Measurements from ENCODE around the gene RGS9.

The RGS9 gene

DNA sequence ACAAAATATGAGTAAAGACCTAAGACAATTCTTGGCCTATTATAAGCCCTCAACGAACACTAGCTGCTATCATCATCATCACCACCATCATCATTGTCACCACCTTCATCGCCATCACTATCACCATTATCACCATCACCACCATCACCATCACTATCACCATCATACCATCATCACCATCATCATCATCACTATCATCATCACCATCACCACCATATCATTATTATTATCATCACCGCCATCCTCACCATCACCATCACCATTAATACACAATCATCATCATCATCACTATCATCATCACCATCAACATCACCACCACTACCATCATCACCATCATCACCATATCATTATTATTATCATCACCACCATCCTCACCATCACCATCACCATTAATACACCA is 82.5 kb downstream of the RGS9 start:
- DNase-seq, result no peak

DNA sequence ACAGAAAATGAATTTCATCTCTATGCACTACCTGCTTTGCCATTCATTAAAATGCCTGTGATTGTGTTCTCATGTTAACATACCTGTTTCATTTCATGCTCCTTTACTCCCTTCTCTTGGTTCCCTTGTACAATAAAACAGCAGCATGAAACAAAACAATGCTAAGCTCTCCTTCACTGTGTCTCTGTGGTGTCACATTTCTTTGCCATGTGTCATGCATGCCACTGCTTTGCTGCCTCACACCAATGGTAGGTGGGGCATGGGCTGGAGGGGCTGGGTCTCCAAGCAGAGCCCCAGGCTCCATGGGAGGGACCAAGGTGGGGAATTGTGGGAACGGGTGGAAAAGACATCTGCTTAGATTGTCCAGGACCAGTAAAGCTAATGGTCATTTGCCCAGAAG is 83.6 kb downstream of the RGS9 start:
- DNase-seq, result peak; percentile 81

DNA sequence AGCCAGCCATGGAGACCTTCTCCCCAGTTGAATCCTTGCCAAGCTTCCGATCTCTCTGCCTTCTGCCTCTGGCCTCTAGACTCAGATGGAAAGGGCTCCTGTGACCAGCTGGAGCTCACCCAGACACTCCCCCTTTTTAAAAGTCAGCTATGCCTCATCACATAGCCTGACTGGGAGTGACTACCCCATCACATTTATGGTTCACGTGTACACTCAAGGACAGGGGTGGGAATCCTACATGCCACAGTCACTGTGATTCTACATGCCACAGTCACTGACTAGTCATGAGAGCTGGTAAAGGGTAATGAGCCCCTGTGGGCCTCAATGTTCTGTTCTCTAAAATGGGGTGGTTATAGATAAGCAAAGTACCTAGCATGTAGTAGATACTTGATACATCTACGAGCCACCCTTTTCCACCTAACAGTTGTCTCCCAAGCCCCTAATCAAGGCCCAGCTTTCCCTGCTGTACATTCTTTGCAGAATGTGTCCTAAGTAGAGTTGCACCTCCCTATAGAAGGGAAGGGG is 85.1 kb downstream of the RGS9 start:
- peak; percentile 68 for DNase-seq

DNA sequence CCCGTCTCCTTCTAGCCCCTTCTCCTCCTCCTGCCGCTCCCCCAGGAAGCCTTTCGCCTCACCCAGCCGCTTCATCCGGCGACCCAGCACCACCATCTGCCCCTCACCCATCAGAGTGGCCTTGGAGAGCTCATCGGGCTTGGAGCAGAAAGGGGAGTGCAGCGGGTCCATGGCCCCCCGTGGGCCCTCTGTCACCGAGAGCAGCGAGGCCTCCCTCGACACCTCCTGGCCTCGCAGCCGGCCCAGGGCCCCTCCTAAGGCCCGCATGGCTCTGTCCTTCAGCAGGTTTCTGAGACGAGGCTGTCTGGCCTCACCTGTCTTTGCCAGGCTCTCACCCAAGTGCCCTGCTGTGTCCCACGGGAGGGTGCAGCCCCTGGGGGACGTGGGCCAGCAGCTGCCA is 87.9 kb downstream of the RGS9 start:
- DNase-seq, result no peak

DNA sequence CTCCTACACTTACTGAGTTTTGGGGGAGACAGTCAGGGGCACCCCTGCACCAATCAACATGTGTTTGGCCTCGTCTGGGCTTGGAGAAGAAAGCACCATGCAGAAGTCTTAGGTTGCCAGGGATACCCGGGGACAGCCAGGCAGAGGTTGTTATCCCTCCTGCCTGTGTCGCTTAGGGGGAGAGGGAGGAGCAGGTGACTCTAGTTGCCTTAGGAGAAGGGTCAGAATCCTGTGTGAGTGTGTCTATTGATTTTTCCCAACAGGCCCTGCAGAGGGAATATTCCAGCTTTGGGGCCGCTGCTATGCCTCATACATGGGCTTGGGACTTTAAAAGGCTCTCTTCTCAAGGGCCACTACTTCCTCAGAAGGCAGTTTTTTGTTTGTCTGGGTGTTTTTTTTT is 89.1 kb downstream of the RGS9 start:
- DNase-seq, result no peak

DNA sequence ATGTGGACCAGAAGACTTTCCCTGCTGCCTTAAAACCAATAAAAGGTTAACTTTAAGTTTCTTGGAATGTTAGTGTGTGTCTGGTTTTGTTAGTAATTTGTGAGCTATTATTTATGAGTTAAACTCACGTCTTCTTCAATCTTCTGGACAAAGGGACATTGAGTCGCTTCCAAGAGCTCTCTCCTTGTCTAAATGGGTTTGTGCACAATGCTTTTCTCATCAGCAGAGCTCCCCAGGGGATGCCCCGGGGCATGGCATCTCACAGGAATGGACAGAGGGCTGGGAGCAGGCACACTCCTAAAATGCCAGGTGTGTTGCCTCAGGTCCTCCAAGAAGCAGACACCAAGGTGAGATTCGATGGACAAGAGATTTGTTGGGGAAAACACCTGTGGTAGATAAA is 90.5 kb downstream of the RGS9 start:
- no peak for DNase-seq

DNA sequence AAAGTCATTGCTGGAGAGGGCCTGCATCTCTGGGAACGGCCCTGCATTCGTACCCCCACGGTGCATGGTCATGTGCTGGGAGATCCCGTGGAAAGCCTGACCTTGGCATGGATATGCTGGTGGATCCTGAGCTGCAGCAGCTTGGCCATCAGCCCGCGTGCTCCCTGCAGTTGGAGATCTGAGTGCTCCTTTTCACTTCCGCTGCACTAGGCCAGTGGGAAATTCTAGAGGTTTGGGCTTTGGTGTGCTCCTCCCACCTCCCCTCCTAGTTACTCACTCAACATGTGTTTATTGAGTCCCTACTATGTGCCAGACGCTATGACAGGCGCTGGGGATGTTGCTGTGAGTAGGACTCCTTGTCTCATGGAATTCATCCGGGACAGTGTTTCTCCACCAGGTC is 91.1 kb downstream of the RGS9 start:
- no peak for DNase-seq

DNA sequence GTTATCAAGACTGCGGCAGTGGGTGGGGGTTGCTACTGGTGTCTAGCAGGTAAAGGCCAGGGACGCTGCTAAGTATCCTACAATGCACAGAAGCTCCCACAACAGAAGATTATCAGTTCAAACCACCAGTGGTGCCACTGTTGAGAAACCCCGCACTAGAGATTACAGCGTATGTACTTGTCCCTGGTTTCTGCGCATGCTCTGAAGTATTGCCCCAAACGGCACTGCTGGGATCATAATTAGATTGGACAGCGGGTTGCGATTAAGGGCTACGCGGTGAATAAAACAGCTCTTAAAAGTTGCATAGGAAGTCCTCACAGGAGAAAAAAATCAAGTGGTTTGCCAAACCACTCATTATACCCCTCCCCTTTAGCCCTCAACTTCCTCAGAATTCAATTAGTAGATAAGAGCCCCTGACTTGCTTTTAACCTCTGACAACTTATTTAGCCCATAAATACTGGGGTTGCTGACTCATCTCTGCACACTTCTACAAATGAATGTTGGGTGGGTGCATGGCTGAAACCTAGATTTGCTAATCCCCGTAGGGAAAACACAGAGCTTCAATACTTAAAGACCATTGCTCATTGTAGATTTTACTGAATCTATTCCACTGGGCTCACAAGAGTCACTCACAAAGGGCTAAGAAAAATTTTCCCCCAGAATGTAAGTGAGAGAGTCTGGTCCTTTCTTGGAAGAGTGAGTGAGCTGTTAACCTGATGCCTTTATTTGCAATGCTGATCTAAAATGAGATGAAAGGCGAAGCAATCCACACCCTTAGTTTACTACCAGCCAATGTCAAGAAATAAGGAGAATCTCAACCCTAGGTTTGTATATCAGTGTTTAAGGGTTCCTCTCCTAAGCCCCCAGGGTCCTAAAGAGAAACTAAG is 91.8 kb downstream of the RGS9 start:
- DNase-seq, result peak; percentile 59

DNA sequence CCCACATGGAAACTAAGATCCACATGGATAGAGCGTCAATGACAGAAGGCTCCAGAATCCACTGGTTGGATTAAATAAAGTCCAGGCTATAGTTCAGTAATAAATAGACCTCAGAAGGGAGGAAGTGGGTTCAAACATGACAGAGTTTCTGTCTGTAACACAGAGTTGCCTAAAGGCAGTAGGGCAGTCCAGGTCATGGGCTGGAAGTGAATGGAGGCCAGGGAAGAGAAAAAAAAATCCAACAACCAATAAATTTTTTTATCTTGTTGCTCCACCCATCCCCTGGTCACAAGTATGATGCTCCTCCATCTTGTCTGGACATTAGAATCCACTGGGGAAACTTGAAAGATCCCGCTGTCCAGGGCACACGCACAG is 92.4 kb downstream of the RGS9 start:
- DNase-seq, result no peak

DNA sequence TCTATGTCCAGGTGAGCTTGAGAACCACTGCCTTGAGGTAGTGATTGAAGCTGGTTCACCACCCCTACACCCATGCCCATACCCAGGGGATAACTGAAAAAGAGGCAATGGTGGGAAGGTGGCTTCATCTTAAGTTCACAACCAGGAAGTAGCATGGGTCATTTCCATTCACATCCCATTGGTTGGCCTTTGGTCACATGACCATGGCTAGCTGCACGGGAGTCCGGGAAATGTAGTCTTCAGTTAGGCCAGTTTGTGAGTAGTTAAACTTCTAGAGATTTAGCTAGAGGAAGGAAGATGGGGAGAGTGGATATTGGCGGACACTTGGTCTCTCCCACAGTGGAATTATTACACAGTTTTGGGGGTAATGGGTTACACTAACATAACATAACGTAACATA is 92.9 kb downstream of the RGS9 start:
- DNase-seq, result no peak

DNA sequence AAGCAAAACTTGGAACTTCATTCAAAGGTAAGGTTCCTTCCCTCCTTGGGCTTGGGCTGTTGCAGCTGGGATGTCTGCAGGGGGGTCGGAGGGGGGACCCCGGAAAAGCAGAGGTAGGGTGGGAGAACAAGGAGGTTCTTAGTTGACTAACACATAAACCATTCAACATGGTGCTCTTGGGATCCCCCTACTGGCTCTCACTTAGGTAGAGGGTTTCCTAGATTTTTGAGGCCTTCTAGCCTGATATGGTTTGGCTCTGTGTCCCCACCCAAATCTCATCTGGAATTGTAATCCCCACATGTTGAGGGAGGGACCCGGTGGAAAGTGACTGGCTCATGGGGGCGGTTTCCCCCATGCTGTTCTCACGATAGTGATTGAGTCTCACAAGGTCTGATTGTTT is 93.9 kb downstream of the RGS9 start:
- no peak for DNase-seq

DNA sequence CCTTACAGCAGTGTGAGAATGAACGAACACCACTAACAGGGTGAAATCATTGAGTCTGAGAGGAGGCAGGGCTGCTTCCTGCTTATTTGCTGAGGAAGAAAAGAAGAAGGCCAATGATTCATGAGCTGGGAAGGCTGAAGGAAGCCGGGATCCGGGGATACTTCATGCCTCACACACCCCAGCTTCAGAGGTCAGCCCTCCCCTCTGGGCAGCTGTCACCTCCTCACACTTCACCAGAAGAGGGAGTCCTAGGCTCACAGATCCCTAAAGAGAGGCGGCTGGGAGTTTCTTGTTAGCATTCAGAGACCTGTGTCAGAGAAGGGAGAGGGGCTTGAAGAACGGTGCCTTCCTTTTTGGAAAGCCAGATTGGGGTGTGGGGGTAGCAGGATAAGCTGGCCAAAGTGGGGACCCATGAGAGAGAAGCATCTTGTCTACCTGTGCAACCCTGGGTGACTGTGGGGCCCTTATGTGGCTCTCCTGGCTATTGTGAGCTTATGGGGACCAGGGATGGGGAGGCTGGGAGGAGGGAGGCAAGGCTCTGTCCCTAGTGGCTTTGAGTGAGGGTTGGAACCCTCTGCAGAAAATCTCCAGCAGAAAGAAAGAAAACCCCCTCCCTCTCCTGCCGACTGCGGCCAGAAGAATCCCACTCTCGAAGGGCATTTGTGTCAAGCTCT is 94.6 kb downstream of the RGS9 start:
- peak; percentile 87 for DNase-seq

DNA sequence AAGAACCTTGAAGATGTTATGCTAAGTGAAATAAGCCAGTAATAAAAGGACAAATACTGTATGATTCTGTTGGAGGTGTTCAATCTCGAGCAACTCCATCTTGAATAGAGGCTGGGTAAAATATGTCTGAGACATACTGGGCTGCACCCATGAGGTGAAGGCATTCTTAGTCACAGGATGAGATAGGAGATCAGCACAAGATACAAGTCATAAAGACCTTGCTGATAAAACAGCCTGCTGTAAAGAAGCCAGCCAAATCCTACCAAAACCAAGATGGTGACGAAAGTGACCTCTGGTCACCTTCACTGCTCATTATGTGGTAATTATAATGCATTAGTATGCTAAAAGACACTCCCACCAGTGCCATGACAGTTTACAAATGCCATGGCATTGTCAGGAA is 98.1 kb downstream of the RGS9 start:
- no peak for DNase-seq

DNA sequence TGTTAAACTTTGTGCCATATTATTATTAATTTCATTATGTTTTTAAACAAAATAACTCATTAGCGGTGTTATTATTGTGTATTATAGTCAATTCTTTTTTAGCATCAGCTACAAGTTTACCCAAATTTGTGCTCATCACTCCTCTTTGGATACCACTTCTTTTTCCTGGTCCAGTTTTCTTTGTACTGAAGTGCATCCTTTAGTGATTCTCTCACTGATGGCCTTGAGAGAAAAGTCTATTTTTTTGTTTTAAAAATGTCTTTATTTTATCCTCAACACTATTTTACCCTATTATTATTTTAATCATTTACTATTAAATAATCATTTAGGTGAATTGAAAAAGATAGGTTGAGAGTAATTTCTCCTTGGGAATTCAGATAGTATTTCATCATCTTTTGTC is 99.2 kb downstream of the RGS9 start:
- DNase-seq, result no peak

DNA sequence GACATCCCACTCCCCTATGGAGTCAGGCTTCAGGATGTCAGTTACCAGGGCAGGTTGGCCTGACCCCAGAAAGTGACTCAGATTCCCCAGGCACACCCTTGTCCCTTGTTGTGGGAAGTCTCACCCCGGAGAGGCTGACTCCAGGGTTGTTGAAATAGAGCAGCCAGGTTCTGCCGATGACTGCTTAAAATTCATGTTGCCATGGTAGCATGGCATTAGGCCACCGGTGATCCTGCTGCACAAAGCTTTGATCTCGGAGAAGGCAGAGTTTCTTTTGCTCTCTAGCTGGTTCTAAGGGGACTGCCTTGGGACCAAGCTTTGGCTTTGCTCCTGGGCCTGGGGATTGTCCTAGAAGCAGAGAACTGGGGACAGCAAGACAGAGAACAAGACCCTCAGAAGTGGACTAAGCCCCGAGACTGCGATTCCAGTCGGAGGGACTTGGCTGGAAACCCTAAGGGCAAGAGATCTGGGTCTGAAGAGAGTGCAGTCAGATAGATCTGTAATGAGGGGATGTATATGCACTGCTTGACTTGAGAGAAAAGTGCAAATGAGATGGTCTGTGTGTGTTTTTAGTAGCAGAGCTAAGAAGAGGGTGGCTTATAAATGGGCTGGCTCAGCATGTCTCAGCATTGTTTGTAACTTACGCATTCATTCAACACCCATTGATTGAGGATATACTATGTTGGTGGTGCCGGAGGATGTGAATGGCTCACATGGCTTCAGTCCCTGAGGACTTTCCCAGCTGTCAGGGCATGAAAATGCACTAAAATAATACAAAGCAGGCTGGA is 106.9 kb downstream of the RGS9 start:
- peak; percentile 65 for DNase-seq

DNA sequence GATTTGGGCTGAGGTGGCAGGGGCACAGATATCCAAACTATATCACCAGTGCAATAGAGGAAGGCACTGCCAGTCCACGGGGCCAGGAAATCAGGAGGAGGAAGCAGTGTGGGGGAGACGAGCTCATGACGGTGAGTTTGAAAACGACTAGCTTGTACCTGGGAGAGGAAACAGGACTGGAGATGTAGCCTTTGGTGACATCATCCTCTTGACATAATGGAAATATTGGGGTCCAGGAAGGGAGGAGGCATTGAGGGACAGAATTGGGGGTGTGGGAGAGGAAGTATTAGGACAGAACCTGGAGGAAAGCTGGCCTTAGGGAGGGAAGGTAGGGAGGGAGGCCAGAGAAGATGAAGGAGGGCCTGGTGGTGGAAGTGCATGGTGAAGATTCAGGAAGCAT is 109.1 kb downstream of the RGS9 start:
- no peak for DNase-seq

DNA sequence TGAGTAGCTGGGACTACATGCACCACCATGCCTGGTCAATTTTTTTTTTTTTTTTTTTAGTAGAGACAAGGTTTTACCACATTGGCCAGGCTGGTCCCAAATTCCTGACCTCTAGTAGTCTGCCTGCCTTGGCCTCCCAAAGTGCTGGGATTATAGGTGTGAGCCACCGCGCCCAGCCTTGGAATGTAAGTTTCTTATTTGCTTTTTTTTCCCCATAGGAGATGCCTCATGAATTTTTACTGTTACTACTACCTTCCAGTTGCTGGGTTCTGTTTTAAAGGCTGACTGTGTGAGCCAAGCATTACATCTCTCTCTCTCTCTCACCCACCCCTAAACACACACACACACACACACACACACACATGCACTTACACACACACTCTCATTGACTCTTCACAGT is 112.6 kb downstream of the RGS9 start:
- DNase-seq, result no peak

DNA sequence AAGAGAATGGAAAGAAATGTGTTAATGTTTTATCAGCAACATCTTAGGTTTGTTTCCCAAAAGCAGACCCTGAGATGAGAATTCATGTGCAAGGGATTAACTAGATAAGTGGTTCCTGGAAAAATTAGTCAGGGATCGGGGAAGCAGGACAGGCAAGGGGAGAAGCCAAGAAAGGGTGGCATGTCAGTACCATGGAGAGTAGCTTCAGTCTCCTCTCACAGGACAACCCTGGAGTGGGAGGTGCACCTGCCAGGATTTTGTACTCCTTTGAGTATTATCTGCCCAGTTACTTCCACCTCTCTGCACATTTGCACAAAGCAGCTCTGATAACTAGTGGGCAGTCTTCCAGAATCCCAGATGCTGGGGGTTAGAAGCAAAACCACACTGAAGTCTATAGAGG is 117.0 kb downstream of the RGS9 start:
- peak; percentile 41 for DNase-seq

DNA sequence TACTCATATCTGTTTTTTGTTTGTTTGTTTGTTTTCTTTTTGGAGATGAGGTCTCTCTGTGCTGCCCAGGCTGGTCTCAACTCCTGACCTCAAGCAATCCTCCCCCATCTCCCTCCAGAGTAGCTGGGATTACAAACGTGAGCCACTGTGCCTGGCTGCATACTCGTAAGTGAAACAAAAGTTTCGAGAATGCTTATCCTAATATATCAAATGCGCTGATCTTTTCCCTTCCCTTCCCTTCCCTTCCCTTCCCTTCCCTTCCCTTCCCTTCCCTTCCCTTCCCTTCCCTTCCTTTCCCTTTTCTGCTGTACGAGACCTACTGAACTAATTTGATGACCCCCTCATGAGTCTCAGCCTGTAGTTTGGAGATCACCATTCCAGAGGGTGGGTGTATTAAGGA is 122.1 kb downstream of the RGS9 start:
- no peak for DNase-seq

DNA sequence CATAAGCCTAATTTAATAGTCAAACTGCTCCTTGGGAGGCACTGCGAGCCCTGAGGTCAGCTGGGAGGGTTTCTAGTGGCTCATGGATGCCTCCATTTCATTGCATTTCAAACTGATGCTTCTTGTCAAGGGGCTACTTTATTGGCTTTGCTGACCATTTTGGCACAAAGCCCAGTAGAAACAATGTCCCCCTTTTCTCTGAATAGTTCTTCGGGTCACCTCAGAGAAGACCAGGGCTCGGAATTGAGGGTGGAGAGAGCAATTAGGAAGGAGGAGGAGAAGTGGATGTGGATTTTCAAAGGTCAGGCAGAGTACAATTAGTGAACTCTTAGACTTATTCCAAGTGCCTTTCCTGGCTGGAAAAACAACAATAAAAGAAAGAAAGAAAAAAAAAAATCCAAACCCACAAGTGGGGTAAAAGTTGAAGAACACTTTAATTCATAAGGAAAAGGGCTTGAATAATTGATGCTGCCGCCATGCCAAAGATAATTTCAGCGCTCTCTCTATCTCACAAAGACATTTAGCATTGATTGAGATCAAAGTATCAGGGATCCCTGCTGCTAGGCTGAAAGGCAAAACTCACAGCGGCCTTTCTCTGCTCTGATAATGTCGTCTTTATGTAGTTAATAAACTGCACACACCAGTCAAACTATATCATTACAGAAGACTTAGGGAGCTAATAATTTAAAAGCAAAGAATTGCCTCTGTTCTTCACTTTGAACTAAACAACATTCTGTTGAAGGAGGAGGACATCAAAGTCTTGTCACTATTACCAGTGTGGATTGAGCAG is 122.7 kb downstream of the RGS9 start:
- DNase-seq, result no peak

DNA sequence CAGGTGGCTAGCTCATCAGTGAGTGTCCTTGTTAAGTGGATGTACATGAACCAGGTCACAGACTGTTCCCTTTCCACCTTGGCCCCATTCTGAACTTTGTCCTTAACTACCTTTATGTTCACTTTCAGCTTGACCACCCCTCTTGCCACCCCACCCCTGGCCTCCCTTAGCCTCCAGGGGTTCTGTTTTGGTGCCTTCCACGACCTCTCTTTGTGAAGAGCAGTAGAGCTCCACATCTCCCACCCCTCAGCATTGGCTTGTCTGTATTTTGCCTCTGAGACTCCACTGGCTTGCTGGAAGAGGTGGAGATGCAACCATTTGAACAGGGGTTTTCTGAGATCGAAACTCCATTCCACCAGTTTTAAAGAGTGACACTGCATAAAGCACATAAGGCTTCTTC is 123.5 kb downstream of the RGS9 start:
- DNase-seq, result no peak

DNA sequence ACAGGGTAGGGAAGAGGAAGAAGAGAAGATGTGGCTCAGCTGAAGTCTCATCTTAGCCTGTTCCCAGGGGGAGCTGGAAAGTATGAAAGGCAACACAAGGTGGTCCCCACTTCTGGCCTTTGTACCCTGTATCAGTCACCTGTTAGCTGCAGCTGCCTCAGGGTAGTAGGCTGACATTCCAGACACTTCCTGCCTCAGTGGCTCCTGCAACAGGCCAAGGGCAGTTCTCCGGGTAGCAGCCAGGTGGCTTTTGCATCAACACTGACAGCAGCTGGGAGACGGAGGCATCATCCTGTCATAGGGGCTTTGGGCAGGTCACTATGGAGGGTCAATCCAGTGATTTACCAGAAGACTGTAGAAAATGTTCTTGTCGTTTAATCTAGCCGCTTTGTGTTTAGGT is 124.0 kb downstream of the RGS9 start:
- DNase-seq, result no peak

Data from fibroblast of skin of back (primary cell).